GM12878 (cell line): ENCODE results near the gene OR9G1. TPM values are rescaled to one million over a fixed set of nuclear protein-coding genes. Genes with fewer than 3 reads are reported as not detected.

Source experiments
- ATAC-seq: fragments of 200-7000 bp; cut with Tn5 transposase; 3 replicates; pipeline ENCODE4 v1.9.1; 2020; ENCODE audit warnings: mild to moderate bottlenecking, moderate library complexity
- BruUV-seq: library from RNA; stranded (reverse); fragments of 400-500 nt; replicated peaks from 2 replicates; lab custom pipeline; 2021; lab: Mats Ljungman, UMichigan
- CTCF ChIA-PET: fragments of 300-600 bp; sonication (Branson Sonifier 250); formaldehyde crosslinking; extraction: SDS; loops from one replicate; lab custom pipeline; 2021; ENCODE audit warnings: inconsistent platforms; lab: Yijun Ruan, JAX
- POLR2A ChIA-PET: fragments of 350-600 bp; formaldehyde crosslinking; extraction: SDS; loops from one replicate; lab custom pipeline; 2021; ENCODE audit warnings: inconsistent platforms; lab: Charles Lee
- RAD21 ChIA-PET: fragments of 300-600 bp; sonication (Branson Sonifier 250); formaldehyde crosslinking; loops from one replicate; lab custom pipeline; 2023; ENCODE audit warnings: antibody characterized with exemption; ENCODE audit not compliant: unreplicated experiment; lab: Charles Lee
- SMC1A ChIA-PET: fragments of 300-600 bp; sonication (Branson Sonifier 250); formaldehyde crosslinking; loops from one replicate; lab custom pipeline; 2023; ENCODE audit not compliant: unreplicated experiment, uncharacterized antibody; lab: Charles Lee
- DNase-seq: peaks from one replicate; pipeline ENCODE4 v3.0.0-alpha.2; 2011; ENCODE audit warnings: low read depth, low spot score
- FAIRE-seq: peaks from 3 replicates; lab custom pipeline; 2011; peaks lifted over from hg19 to GRCh38; lab: Jason Lieb, UNC
- H2AFZ ChIP-seq: 2 replicates; pipeline ENCODE4 v1.6.0; 2011; ENCODE audit warnings: low read depth, low read length, control low read depth; ENCODE audit not compliant: control insufficient read depth
- H3K27ac ChIP-seq: 2 replicates; pipeline ENCODE4 v1.5.1; 2011; ENCODE audit warnings: control low read depth; ENCODE audit not compliant: control insufficient read depth, insufficient read depth
- H3K27me3 ChIP-seq, 2 experiments: replicated peaks in 1 of 2; 2 replicates each; pipeline versions ENCODE4 v1.6.0 to v1.6.1; 2011; ENCODE audit warnings: low read length in 1 of 2; ENCODE audit not compliant: control insufficient read depth in 2 of 2, insufficient read depth in 2 of 2
- H3K36me3 ChIP-seq, 2 experiments: 2 replicates each; pipeline ENCODE4 v1.5.1; 2011; ENCODE audit warnings: low read length in 1 of 2; ENCODE audit not compliant: control insufficient read depth in 2 of 2, insufficient read depth in 2 of 2
- H3K4me1 ChIP-seq: 2 replicates; pipeline ENCODE4 v1.6.1; 2011; ENCODE audit warnings: mild to moderate bottlenecking, low read length, moderate library complexity, mixed read lengths; ENCODE audit not compliant: control insufficient read depth, insufficient read depth
- H3K4me2 ChIP-seq: 2 replicates; pipeline ENCODE4 v1.6.0; 2011; ENCODE audit warnings: control low read depth; ENCODE audit not compliant: control insufficient read depth, insufficient read depth
- H3K4me3 ChIP-seq: fragments of 200-600 bp; sonication (generic); 2 replicates; pipeline ENCODE4 v1.5.1; 2016
- H3K79me2 ChIP-seq: 2 replicates; pipeline ENCODE4 v1.6.0; 2011; ENCODE audit warnings: low read length; ENCODE audit not compliant: control insufficient read depth, insufficient read depth
- H3K9ac ChIP-seq: 2 replicates; pipeline ENCODE4 v1.8.0; 2011; ENCODE audit warnings: low read length, control low read depth, mixed read lengths; ENCODE audit not compliant: control insufficient read depth, insufficient read depth
- H3K9me3 ChIP-seq: replicated peaks from 3 replicates; pipeline ENCODE4 v1.5.1; 2011; ENCODE audit warnings: mild to moderate bottlenecking, low read length; ENCODE audit not compliant: control insufficient read depth, insufficient read depth
- H4K20me1 ChIP-seq: 2 replicates; pipeline ENCODE4 v1.6.0; 2011; ENCODE audit not compliant: control insufficient read depth, insufficient read depth
- BHLHE40 ChIP-seq, 2 experiments: fragments of 450-650 bp in 1 of 2; IDR thresholded peaks; 2 replicates each; pipeline ENCODE4 v1.6.1; 2011 to 2017; ENCODE audit warnings: low read depth in 2 of 2, borderline replicate concordance in 1 of 2, improper control_type of control experiment in 1 of 2, low read length in 1 of 2, mild to moderate bottlenecking in 1 of 2
- IKZF2 ChIP-seq, 2 experiments: fragments of 450-650 bp; IDR thresholded peaks; 2 replicates each; pipeline ENCODE4 v1.6.1; 2017; ENCODE audit warnings: mild to moderate bottlenecking in 2 of 2, moderate library complexity in 2 of 2
- MXI1 ChIP-seq: fragments of 150-350 bp; IDR thresholded peaks from 2 replicates; pipeline ENCODE4 v1.6.1; 2011; ENCODE audit warnings: low read depth, mild to moderate bottlenecking, inconsistent platforms, low read length, improper control_type of control experiment
- RELA ChIP-seq: fragments of 450-650 bp; IDR thresholded peaks from 2 replicates; pipeline ENCODE4 v1.8.0; 2014; ENCODE audit warnings: borderline replicate concordance; ENCODE audit not compliant: partially characterized antibody
- SRF ChIP-seq, 2 experiments: IDR thresholded peaks; 2 replicates each; pipeline ENCODE4 v1.6.1; 2011; ENCODE audit warnings: low read depth in 2 of 2, low read length in 2 of 2, mild to moderate bottlenecking in 1 of 2, moderate library complexity in 1 of 2
- TAF1 ChIP-seq: IDR thresholded peaks from 2 replicates; pipeline ENCODE4 v1.6.1; 2011; ENCODE audit warnings: mild to moderate bottlenecking, low read depth, low read length, borderline replicate concordance
- WGBS: methylation state at CpG from one replicate; pipeline ENCODE4 v1.1.6; 2016; ENCODE audit warnings: low lambda C conversion rate; ENCODE audit not compliant: insufficient replicate concordance, insufficient coverage; ENCODE audit errors: missing lambda C conversion rate; 5-methylcytosine and 5-hydroxymethylcytosine counted together
- in situ Hi-C: fragments of 300-500 bp; cut with MboI; formaldehyde crosslinking; loops from 9 replicates; pipeline ENCODE4 v1.14.3; 2018; ENCODE audit warnings: mixed read lengths
- intact Hi-C: fragments of 100-400 bp; cut with micrococcal nuclease; formaldehyde crosslinking; loops from one replicate; pipeline ENCODE4 v1.14.2; 2022; ENCODE audit not compliant: unreplicated experiment
- polyA plus RNA-seq, 11 experiments: library from polyadenylated mRNA; depleted of rRNA in 4 of 11; unstranded in 6 of 11; stranded (reverse) in 5 of 11; fragments of >200 nt; fragmentation: Nextera tagmentation in 4 of 11; fragmentation: Illumina TruSeq in 1 of 11; extraction: Ambion mirVana in 4 of 11; extraction: Trizol in 1 of 11; gene quantifications; 1 replicate in 1 of 11; 2 replicates in 10 of 11; pipeline versions ENCODE4 v1.2.1 to v1.2.3, GENCODE V29; 2011 to 2016; ENCODE audit warnings: inconsistent platforms in 2 of 11, missing spikeins in 2 of 11, low read depth in 1 of 11
- total RNA-seq, 4 experiments: library from RNA; depleted of rRNA in 3 of 4; stranded (reverse); fragments of >200 nt in 3 of 4; fragmentation: Illumina TruSeq in 1 of 4; extraction: Trizol in 1 of 4; gene quantifications; 2 replicates each; pipeline versions ENCODE4 v1.2.1 to v1.2.3, GENCODE V29; 2013 to 2021
- TF ChIP-seq, protein P1 (sequence below): fragments of 450-650 bp; IDR thresholded peaks from 2 replicates; pipeline ENCODE4 v1.6.1; 2018; ENCODE audit warnings: mild to moderate bottlenecking, low read depth, moderate library complexity; ENCODE audit not compliant: partially characterized antibody
- TF ChIP-seq, protein P2 (sequence below): fragments of 450-650 bp; IDR thresholded peaks from 2 replicates; pipeline ENCODE4 v1.6.1; 2017; ENCODE audit warnings: antibody characterized with exemption, mild to moderate bottlenecking, moderate library complexity

Gene OR9G1
- total and polyA plus RNA-seq, 10 of the 15 experiments (the other 5 are each of a cell fraction or from before 2014, with no cell fraction given) = not detected

DNA sequence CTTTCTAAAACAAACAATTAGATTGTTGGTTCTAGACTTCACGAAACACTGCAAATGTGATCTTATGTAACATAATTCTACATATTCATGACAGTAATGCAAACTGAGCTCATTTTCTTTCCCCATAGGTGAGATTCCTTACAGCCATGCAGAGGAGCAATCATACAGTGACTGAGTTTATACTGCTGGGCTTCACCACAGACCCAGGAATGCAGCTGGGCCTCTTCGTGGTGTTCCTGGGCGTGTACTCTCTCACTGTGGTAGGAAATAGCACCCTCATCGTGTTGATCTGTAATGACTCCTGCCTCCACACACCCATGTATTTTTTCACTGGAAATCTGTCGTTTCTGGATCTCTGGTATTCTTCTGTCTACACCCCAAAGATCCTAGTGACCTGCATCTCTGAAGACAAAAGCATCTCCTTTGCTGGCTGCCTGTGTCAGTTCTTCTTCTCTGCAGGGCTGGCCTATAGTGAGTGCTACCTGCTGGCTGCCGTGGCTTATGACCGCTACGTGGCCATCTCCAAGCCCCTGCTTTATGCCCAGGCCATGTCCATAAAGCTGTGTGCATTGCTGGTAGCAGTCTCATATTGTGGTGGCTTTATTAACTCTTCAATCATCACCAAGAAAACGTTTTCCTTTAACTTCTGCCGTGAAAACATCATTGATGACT, 1.5 kb downstream of the OR9G1 start:
- no peak for FAIRE-seq
- Histone ChIP-seq H3K4me2 (no peak overlapping the region), H3K9me3 (no peaks in the 10 kb centered on the region), H3K4me1 (no peaks in the 10 kb centered on the region), H3K27ac (no peak overlapping the region), H2AFZ (no peak overlapping the region), H3K36me3 (no peaks in the 10 kb centered on the region), H3K4me3 (no peak overlapping the region), H3K79me2 (no peaks in the 10 kb centered on the region), H4K20me1 (no peaks in the 10 kb centered on the region), H3K27me3 (no peaks in the 10 kb centered on the region), H3K9ac (no peak overlapping the region)
- 5% methylated on average over 10 of the region's 10 CpGs for WGBS
- ChIA-PET SMC1A (no interaction called here), POLR2A (no interaction called here), CTCF (no interaction called here), RAD21 (no interaction called here)
- in situ Hi-C loops (no loop called here), intact Hi-C loops (no loop called here)
- ATAC-seq = peak; percentile 41
- DNase-seq = no peak
- TF ChIP-seq BHLHE40 (IDR thresholded peaks at IDR 0.05; ENCODE audit: borderline replicate concordance in 1 of 2, low read depth in 2 of 2, low read length in 1 of 2) = no peak
- TF ChIP-seq SRF (IDR thresholded peaks at IDR 0.05; ENCODE audit: low read depth in 2 of 2, low read length in 2 of 2) = no peak
- TF ChIP-seq TAF1 = no peak
- TF ChIP-seq RELA = no peak
- no TSS peak for BruUV-seq

DNA sequence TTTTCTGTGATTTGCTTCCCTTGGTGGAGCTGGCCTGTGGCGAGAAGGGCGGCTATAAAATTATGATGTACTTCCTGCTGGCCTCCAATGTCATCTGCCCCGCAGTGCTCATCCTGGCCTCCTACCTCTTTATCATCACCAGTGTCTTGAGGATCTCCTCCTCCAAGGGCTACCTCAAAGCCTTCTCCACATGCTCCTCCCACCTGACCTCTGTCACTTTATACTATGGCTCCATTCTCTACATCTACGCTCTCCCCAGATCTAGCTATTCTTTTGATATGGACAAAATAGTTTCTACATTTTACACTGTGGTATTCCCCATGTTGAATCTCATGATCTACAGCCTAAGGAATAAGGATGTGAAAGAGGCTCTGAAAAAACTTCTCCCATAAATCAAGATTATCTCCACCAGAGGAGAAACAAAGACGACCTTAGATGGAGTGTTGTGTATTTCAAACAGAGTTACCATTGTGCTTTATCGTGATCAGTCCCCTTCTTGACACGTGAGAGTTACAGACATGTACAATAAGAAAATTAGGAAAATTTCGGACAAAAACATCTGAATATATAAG, 2.1 kb downstream of the OR9G1 start:
- RAD21 ChIA-PET = no interaction called here
- H3K27ac ChIP-seq = no peak overlapping the region
- DNase-seq (no peak), FAIRE-seq (no peak), ATAC-seq (no peak; the same call in 2 of the 3 replicates)
- no peaks in the 10 kb centered on the region for H3K9me3 ChIP-seq
- no peaks in the 10 kb centered on the region for H3K79me2 ChIP-seq
- H4K20me1 ChIP-seq = no peaks in the 10 kb centered on the region
- SMC1A ChIA-PET = no interaction called here
- no peaks in the 10 kb centered on the region for H3K27me3 ChIP-seq
- CTCF ChIA-PET = no interaction called here
- no peaks in the 10 kb centered on the region for H3K36me3 ChIP-seq
- H3K4me3 ChIP-seq = no peak overlapping the region
- H3K4me1 ChIP-seq = no peaks in the 10 kb centered on the region
- H3K4me2 ChIP-seq = no peak overlapping the region
- no peak overlapping the region for H3K9ac ChIP-seq
- POLR2A ChIA-PET = no interaction called here
- intact Hi-C loops = no loop called here
- WGBS = 15% methylated on average over 8 of the region's 8 CpGs
- BruUV-seq = no TSS peak
- H2AFZ ChIP-seq = no peak overlapping the region
- in situ Hi-C loops = no loop called here
- TF ChIP-seq, protein P1, sequence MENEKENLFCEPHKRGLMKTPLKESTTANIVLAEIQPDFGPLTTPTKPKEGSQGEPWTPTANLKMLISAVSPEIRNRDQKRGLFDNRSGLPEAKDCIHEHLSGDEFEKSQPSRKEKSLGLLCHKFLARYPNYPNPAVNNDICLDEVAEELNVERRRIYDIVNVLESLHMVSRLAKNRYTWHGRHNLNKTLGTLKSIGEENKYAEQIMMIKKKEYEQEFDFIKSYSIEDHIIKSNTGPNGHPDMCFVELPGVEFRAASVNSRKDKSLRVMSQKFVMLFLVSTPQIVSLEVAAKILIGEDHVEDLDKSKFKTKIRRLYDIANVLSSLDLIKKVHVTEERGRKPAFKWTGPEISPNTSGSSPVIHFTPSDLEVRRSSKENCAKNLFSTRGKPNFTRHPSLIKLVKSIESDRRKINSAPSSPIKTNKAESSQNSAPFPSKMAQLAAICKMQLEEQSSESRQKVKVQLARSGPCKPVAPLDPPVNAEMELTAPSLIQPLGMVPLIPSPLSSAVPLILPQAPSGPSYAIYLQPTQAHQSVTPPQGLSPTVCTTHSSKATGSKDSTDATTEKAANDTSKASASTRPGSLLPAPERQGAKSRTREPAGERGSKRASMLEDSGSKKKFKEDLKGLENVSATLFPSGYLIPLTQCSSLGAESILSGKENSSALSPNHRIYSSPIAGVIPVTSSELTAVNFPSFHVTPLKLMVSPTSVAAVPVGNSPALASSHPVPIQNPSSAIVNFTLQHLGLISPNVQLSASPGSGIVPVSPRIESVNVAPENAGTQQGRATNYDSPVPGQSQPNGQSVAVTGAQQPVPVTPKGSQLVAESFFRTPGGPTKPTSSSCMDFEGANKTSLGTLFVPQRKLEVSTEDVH = no peak
- TF ChIP-seq, protein P2, sequence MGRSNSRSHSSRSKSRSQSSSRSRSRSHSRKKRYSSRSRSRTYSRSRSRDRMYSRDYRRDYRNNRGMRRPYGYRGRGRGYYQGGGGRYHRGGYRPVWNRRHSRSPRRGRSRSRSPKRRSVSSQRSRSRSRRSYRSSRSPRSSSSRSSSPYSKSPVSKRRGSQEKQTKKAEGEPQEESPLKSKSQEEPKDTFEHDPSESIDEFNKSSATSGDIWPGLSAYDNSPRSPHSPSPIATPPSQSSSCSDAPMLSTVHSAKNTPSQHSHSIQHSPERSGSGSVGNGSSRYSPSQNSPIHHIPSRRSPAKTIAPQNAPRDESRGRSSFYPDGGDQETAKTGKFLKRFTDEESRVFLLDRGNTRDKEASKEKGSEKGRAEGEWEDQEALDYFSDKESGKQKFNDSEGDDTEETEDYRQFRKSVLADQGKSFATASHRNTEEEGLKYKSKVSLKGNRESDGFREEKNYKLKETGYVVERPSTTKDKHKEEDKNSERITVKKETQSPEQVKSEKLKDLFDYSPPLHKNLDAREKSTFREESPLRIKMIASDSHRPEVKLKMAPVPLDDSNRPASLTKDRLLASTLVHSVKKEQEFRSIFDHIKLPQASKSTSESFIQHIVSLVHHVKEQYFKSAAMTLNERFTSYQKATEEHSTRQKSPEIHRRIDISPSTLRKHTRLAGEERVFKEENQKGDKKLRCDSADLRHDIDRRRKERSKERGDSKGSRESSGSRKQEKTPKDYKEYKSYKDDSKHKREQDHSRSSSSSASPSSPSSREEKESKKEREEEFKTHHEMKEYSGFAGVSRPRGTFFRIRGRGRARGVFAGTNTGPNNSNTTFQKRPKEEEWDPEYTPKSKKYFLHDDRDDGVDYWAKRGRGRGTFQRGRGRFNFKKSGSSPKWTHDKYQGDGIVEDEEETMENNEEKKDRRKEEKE = no peak
- TF ChIP-seq IKZF2 (IDR thresholded peaks at IDR 0.05) (no peak), MXI1 (no peak)
